ENCODE data around the gene DCD. TPM values are rescaled to one million over a fixed set of nuclear protein-coding genes. Genes with fewer than 3 reads are reported as not detected.

DCD gene
- total and polyA plus RNA-seq, 10 of the 15 experiments (the other 5 are each of a cell fraction or from before 2014, with no cell fraction given) = not detected

DNA sequence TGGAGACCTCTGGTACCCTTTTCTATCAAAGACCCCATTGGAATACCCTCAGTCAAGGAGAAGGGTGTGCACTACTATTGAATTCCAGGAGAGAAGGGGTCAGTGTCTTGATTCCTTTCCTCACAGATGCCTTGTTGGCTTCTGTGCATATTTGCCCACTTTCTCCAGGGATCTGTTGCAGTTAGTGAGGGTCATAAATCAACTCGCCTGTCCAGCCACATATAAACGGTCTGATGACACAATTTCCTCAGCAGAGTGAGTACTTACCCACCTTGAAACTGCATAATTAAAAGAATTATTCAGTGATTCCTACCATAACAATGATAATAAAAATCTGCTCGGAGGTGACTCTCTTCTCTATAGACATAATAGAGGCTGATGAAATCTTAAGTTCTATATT, 13.9 kb upstream of the DCD start:
- no peak overlapping the region for H2AFZ ChIP-seq (ENCODE audit: control insufficient read depth, low read depth, low read length)
- peaks cover 6% of the 10 kb centered on the region; the same call in 1 of the 2 replicates for H3K4me1 ChIP-seq (ENCODE audit: control insufficient read depth, insufficient read depth, low read length)
- H3K9me3 ChIP-seq (replicated peaks; ENCODE audit: control insufficient read depth, insufficient read depth, low read length) = no peaks in the 10 kb centered on the region; the same call in 2 of the 3 replicates
- no peak overlapping the region for H3K27ac ChIP-seq (ENCODE audit: control insufficient read depth, insufficient read depth)
- no peaks in the 10 kb centered on the region for H3K79me2 ChIP-seq (ENCODE audit: control insufficient read depth, insufficient read depth, low read length)
- no peak for TF ChIP-seq ATF2 (IDR thresholded peaks at IDR 0.05; ENCODE audit: low read length)
- TF ChIP-seq STAT3 (IDR thresholded peaks at IDR 0.05; ENCODE audit: low read depth, low read length) = no peak
- TF ChIP-seq BMI1 (IDR thresholded peaks at IDR 0.05; ENCODE audit: borderline replicate concordance) = no peak
- TF ChIP-seq NRF1 (conservative IDR thresholded peaks at IDR 0.05; ENCODE audit: low read depth, low read length) = no peak
- TF ChIP-seq NR2C1 (IDR thresholded peaks at IDR 0.05) = no peak
- TF ChIP-seq TCF7 (IDR thresholded peaks at IDR 0.05; ENCODE audit: borderline replicate concordance) = no peak
- no peak for TF ChIP-seq NFXL1 (IDR thresholded peaks at IDR 0.05; ENCODE audit: borderline replicate concordance)
- no peak for TF ChIP-seq MEF2B (IDR thresholded peaks at IDR 0.05; ENCODE audit: partially characterized antibody, poor library complexity, severe bottlenecking)
- TF ChIP-seq POLR2A (IDR thresholded peaks at IDR 0.05; ENCODE audit: low read depth, low read length) = no peak
- TF ChIP-seq, protein P1, sequence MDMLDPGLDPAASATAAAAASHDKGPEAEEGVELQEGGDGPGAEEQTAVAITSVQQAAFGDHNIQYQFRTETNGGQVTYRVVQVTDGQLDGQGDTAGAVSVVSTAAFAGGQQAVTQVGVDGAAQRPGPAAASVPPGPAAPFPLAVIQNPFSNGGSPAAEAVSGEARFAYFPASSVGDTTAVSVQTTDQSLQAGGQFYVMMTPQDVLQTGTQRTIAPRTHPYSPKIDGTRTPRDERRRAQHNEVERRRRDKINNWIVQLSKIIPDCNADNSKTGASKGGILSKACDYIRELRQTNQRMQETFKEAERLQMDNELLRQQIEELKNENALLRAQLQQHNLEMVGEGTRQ (IDR thresholded peaks at IDR 0.05; ENCODE audit: borderline replicate concordance, low read depth, low read length) = no peak
- TF ChIP-seq KAT2A (conservative IDR thresholded peaks at IDR 0.05; ENCODE audit: control insufficient read depth, low read depth, low read length) = no peak
- no peak for TF ChIP-seq JUND (IDR thresholded peaks at IDR 0.05; ENCODE audit: low read depth, low read length)
- no peak for TF ChIP-seq SPI1 (IDR thresholded peaks at IDR 0.05; ENCODE audit: borderline replicate concordance, insufficient read depth, low read depth, low read length)
- no peak for TF ChIP-seq NFIC (IDR thresholded peaks at IDR 0.05; ENCODE audit: low read depth, low read length)
- no peak for TF ChIP-seq POU2F2 (IDR thresholded peaks at IDR 0.05; ENCODE audit: borderline replicate concordance, low read depth, low read length)
- TF ChIP-seq IRF4 (IDR thresholded peaks at IDR 0.05; ENCODE audit: low read depth, low read length) = no peak
- TF ChIP-seq SMC3 (IDR thresholded peaks at IDR 0.05; ENCODE audit: borderline replicate concordance, low read length) = no peak
- TF ChIP-seq RELA (IDR thresholded peaks at IDR 0.05; ENCODE audit: borderline replicate concordance, partially characterized antibody) = no peak
- TF ChIP-seq, protein P2, sequence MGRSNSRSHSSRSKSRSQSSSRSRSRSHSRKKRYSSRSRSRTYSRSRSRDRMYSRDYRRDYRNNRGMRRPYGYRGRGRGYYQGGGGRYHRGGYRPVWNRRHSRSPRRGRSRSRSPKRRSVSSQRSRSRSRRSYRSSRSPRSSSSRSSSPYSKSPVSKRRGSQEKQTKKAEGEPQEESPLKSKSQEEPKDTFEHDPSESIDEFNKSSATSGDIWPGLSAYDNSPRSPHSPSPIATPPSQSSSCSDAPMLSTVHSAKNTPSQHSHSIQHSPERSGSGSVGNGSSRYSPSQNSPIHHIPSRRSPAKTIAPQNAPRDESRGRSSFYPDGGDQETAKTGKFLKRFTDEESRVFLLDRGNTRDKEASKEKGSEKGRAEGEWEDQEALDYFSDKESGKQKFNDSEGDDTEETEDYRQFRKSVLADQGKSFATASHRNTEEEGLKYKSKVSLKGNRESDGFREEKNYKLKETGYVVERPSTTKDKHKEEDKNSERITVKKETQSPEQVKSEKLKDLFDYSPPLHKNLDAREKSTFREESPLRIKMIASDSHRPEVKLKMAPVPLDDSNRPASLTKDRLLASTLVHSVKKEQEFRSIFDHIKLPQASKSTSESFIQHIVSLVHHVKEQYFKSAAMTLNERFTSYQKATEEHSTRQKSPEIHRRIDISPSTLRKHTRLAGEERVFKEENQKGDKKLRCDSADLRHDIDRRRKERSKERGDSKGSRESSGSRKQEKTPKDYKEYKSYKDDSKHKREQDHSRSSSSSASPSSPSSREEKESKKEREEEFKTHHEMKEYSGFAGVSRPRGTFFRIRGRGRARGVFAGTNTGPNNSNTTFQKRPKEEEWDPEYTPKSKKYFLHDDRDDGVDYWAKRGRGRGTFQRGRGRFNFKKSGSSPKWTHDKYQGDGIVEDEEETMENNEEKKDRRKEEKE (IDR thresholded peaks at IDR 0.05) = no peak
- no peak for TF ChIP-seq IKZF1 (conservative IDR thresholded peaks at IDR 0.05)
- FAIRE-seq (no peak), DNase-seq (ENCODE audit: low read depth, low spot score) (no peak), ATAC-seq (no peak)
- no peaks in the 10 kb centered on the region for H4K20me1 ChIP-seq (ENCODE audit: control insufficient read depth, insufficient read depth)
- in situ Hi-C loops (cut with MboI) (no loop called here), intact Hi-C loops (cut with micrococcal nuclease; ENCODE audit: unreplicated experiment) (no loop called here)
- H3K9ac ChIP-seq (ENCODE audit: control insufficient read depth, insufficient read depth, low read length) = no peak overlapping the region
- 11% methylated on average over 3 of the region's 3 CpGs for WGBS (ENCODE audit: insufficient coverage, insufficient replicate concordance, low lambda C conversion rate, missing lambda C conversion rate)
- ChIA-PET CTCF (interaction anchor here (0.6 to 1.3 kb wide), 2 partner anchors 10 to 40 kb away, joined by 3 to 4 read pairs; no protein-coding TSS in a partner anchor), RAD21 (ENCODE audit: unreplicated experiment) (interaction anchor here (1.0 kb wide), 1 partner anchor 40 kb away, joined by 3 read pairs; no protein-coding TSS in a partner anchor), SMC1A (ENCODE audit: uncharacterized antibody, unreplicated experiment) (no interaction called here), POLR2A (no interaction called here)
- no peak overlapping the region for H3K4me2 ChIP-seq (ENCODE audit: control insufficient read depth, insufficient read depth)
- H3K27me3 ChIP-seq (replicated peaks in 1 of 2; ENCODE audit: control insufficient read depth in 2 of 2, insufficient read depth in 2 of 2, low read length in 1 of 2) = peaks cover 0 to 2% of the 10 kb centered on the region in 2 experiments; a peak in 1 of 4 replicates
- no TSS peak for BruUV-seq (replicated peaks)
- no peaks in the 10 kb centered on the region for H3K36me3 ChIP-seq (ENCODE audit: control insufficient read depth in 2 of 2, insufficient read depth in 2 of 2, low read length in 1 of 2)
- no peak overlapping the region for H3K4me3 ChIP-seq
